IMR-90 (cell line): ENCODE measurements around the gene MKRN2OS.

ENCODE experiments used
- BHLHE40 ChIP-seq: fragments of 150-350 bp; IDR thresholded peaks from 2 replicates; pipeline ENCODE4 v1.6.1; 2016; ENCODE audit warnings: mild to moderate bottlenecking, low read depth, low read length
- MXI1 ChIP-seq: IDR thresholded peaks from 2 replicates; pipeline ENCODE4 v1.6.1; 2012; ENCODE audit warnings: low read depth, mild to moderate bottlenecking, low read length, moderate library complexity, borderline replicate concordance
- POLR2A ChIP-seq: IDR thresholded peaks from 2 replicates; pipeline ENCODE4 v1.6.1; 2012; ENCODE audit warnings: mild to moderate bottlenecking, low read depth, low read length
- RCOR1 ChIP-seq: IDR thresholded peaks from 2 replicates; pipeline ENCODE4 v1.6.1; 2012; ENCODE audit warnings: mild to moderate bottlenecking, low read length, improper control_type of control experiment; ENCODE audit not compliant: insufficient replicate concordance
- RFX5 ChIP-seq: IDR thresholded peaks from 2 replicates; pipeline ENCODE4 v1.8.0; 2012; ENCODE audit warnings: low read depth, mild to moderate bottlenecking, low read length, moderate library complexity
- USF2 ChIP-seq: fragments of 150-350 bp; IDR thresholded peaks from 2 replicates; pipeline ENCODE4 v1.6.1; 2017; ENCODE audit warnings: mild to moderate bottlenecking, antibody characterized with exemption, low read length, low read depth
- TF ChIP-seq, protein P1 (sequence below): conservative IDR thresholded peaks from 2 replicates; pipeline ENCODE4 v1.5.1; 2012; ENCODE audit warnings: mild to moderate bottlenecking, low read depth, low read length, improper control_type of control experiment

DNA sequence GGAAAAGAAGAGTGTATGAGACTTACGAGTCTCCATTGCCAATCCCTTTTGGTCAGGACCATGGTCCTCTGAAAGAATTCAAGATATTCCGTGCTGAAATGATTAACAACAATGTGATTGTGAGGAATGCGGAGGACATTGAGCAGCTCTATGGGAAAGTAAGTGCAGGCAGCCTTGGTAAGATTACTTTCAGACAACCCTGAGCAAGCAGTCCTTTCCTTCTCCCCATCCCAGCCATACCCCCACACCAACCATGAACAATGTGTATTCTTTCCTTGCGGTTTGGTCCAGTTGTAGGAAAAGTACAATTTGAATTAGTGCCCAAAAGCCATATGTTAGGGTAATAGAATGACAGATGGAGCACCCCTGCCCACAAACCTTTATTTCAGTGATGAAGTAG, 55.5 kb downstream of the MKRN2OS start:
- TF ChIP-seq RFX5 (no peak), POLR2A (no peak), BHLHE40 (no peak), USF2 (no peak), MXI1 (no peak), RCOR1 (no peak)
- TF ChIP-seq, protein P1, sequence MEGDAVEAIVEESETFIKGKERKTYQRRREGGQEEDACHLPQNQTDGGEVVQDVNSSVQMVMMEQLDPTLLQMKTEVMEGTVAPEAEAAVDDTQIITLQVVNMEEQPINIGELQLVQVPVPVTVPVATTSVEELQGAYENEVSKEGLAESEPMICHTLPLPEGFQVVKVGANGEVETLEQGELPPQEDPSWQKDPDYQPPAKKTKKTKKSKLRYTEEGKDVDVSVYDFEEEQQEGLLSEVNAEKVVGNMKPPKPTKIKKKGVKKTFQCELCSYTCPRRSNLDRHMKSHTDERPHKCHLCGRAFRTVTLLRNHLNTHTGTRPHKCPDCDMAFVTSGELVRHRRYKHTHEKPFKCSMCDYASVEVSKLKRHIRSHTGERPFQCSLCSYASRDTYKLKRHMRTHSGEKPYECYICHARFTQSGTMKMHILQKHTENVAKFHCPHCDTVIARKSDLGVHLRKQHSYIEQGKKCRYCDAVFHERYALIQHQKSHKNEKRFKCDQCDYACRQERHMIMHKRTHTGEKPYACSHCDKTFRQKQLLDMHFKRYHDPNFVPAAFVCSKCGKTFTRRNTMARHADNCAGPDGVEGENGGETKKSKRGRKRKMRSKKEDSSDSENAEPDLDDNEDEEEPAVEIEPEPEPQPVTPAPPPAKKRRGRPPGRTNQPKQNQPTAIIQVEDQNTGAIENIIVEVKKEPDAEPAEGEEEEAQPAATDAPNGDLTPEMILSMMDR = no peak
